WTC11 (cell line): Measurements from ENCODE around the gene PI4KA. TPM values are rescaled to one million over a fixed set of nuclear protein-coding genes. Genes with fewer than 3 reads are reported as not detected.

Source experiments
- ATAC-seq: fragments of 200-7000 bp; cut with Tn5 transposase; 2 replicates; pipeline ENCODE4 v1.10.0; 2021; ENCODE audit warnings: mild to moderate bottlenecking, moderate library complexity
- CTCF ChIA-PET: fragments of 300-600 bp; sonication (Branson Sonifier 250); formaldehyde crosslinking; loops from one replicate; lab custom pipeline; 2021; ENCODE audit warnings: antibody characterized with exemption; lab: Charles Lee
- POLR2A ChIA-PET: fragments of 350-600 bp; sonication (Branson Sonifier 250); formaldehyde crosslinking; loops from one replicate; lab custom pipeline; 2021; ENCODE audit warnings: antibody characterized with exemption; lab: Charles Lee
- DNase-seq: peaks from one replicate; pipeline ENCODE4 v3.0.0; 2021; ENCODE audit warnings: low spot score
- H3K27ac Mint-ChIP-seq: 2 replicates; pipeline ENCODE4 v1.8.0; 2021; ENCODE audit warnings: mixed read lengths
- H3K27me3 Mint-ChIP-seq: 2 replicates; pipeline ENCODE4 v1.8.0; 2021; ENCODE audit warnings: low read depth, mild to moderate bottlenecking, moderate library complexity, mixed read lengths
- H3K36me3 Mint-ChIP-seq: 2 replicates; pipeline ENCODE4 v1.8.0; 2021; ENCODE audit warnings: mixed read lengths
- H3K4me1 Mint-ChIP-seq: 2 replicates; pipeline ENCODE4 v1.8.0; 2022; ENCODE audit warnings: mixed read lengths
- H3K4me3 Mint-ChIP-seq: 2 replicates; pipeline ENCODE4 v1.8.0; 2021; ENCODE audit warnings: mild to moderate bottlenecking, moderate library complexity, mixed read lengths
- H3K9me3 Mint-ChIP-seq: 2 replicates; pipeline ENCODE4 v1.8.0; 2021; ENCODE audit warnings: mixed read lengths
- AFF4 ChIP-seq: sonication (generic); formaldehyde crosslinking; IDR thresholded peaks from 2 replicates; pipeline ENCODE4 v1.8.1; 2023; ENCODE audit warnings: mild to moderate bottlenecking, missing genetic modification reagents, borderline replicate concordance
- AR ChIP-seq: fragments of 250-450 bp; sonication (Bioruptor Pico); IDR thresholded peaks from 2 replicates; pipeline ENCODE4 v1.9.0; 2021; ENCODE audit warnings: mild to moderate bottlenecking
- CBFB ChIP-seq: sonication (generic); formaldehyde crosslinking; IDR thresholded peaks from 2 replicates; pipeline ENCODE4 v1.8.1; 2022; ENCODE audit warnings: mild to moderate bottlenecking, low read depth, missing genetic modification reagents
- CREB1 ChIP-seq: sonication (generic); formaldehyde crosslinking; IDR thresholded peaks from 2 replicates; pipeline ENCODE4 v1.8.0; 2023; ENCODE audit warnings: mild to moderate bottlenecking, missing genetic modification reagents
- CTCF ChIP-seq: fragments of 200-600 bp; IDR thresholded peaks from 2 replicates; pipeline ENCODE4 v1.8.0; 2022; ENCODE audit warnings: antibody characterized with exemption
- E2F5 ChIP-seq: sonication (generic); formaldehyde crosslinking; IDR thresholded peaks from 2 replicates; pipeline ENCODE4 v1.8.1; 2022; ENCODE audit warnings: mild to moderate bottlenecking, moderate library complexity, missing genetic modification reagents
- ELF4 ChIP-seq: sonication (generic); formaldehyde crosslinking; IDR thresholded peaks from 2 replicates; pipeline ENCODE4 v1.8.1; 2022; ENCODE audit warnings: low read depth, mild to moderate bottlenecking, moderate library complexity, missing genetic modification reagents
- IRF2 ChIP-seq: sonication (generic); formaldehyde crosslinking; IDR thresholded peaks from 2 replicates; pipeline ENCODE4 v1.8.0; 2022; ENCODE audit warnings: low read depth, missing genetic modification reagents, borderline replicate concordance
- JUN ChIP-seq: sonication (generic); formaldehyde crosslinking; IDR thresholded peaks from 2 replicates; pipeline ENCODE4 v1.8.0; 2023; ENCODE audit warnings: mild to moderate bottlenecking, missing genetic modification reagents
- NFATC4 ChIP-seq: fragments of 250-450 bp; sonication (Bioruptor Pico); IDR thresholded peaks from 2 replicates; pipeline ENCODE4 v1.9.0; 2021; ENCODE audit warnings: mild to moderate bottlenecking
- NR2C2 ChIP-seq: sonication (generic); formaldehyde crosslinking; IDR thresholded peaks from 2 replicates; pipeline ENCODE4 v1.8.0; 2022; ENCODE audit warnings: mild to moderate bottlenecking, missing genetic modification reagents
- SMAD4 ChIP-seq: sonication (generic); formaldehyde crosslinking; IDR thresholded peaks from 2 replicates; pipeline ENCODE4 v1.8.0; 2022; ENCODE audit warnings: mild to moderate bottlenecking, missing genetic modification reagents
- TCF7 ChIP-seq: sonication (generic); formaldehyde crosslinking; IDR thresholded peaks from 2 replicates; pipeline ENCODE4 v1.8.0; 2022; ENCODE audit warnings: mild to moderate bottlenecking, low read depth, missing genetic modification reagents, moderate library complexity
- TEAD1 ChIP-seq: sonication (generic); formaldehyde crosslinking; IDR thresholded peaks from 2 replicates; pipeline ENCODE4 v1.8.0; 2022; ENCODE audit warnings: mild to moderate bottlenecking, missing genetic modification reagents
- TEAD4 ChIP-seq: sonication (generic); formaldehyde crosslinking; IDR thresholded peaks from 2 replicates; pipeline ENCODE4 v1.8.0; 2022; ENCODE audit warnings: mild to moderate bottlenecking, missing genetic modification reagents
- USF2 ChIP-seq: sonication (generic); formaldehyde crosslinking; IDR thresholded peaks from 2 replicates; pipeline ENCODE4 v1.8.1; 2023; ENCODE audit warnings: mild to moderate bottlenecking, missing genetic modification reagents, moderate library complexity
- ZNF532 ChIP-seq: fragments of 250-450 bp; sonication (Bioruptor Pico); IDR thresholded peaks from 2 replicates; pipeline ENCODE4 v1.9.0; 2021; ENCODE audit warnings: mild to moderate bottlenecking, borderline replicate concordance
- total RNA-seq: library from RNA; stranded (reverse); gene quantifications from 3 replicates; pipeline ENCODE4 v1.2.3, GENCODE V29; 2021
- TF ChIP-seq, protein P1 (sequence below): fragments of 250-450 bp; sonication (Bioruptor Pico); IDR thresholded peaks from 2 replicates; pipeline ENCODE4 v1.9.0; 2021; ENCODE audit warnings: moderate library complexity, mild to moderate bottlenecking, inconsistent platforms, borderline replicate concordance
- TF ChIP-seq, protein P2 (sequence below): sonication (generic); formaldehyde crosslinking; IDR thresholded peaks from 2 replicates; pipeline ENCODE4 v1.8.0; 2023; ENCODE audit warnings: missing genetic modification reagents

The PI4KA gene
- total RNA-seq, 1 experiment from 2014 or later = 45.5 TPM

DNA sequence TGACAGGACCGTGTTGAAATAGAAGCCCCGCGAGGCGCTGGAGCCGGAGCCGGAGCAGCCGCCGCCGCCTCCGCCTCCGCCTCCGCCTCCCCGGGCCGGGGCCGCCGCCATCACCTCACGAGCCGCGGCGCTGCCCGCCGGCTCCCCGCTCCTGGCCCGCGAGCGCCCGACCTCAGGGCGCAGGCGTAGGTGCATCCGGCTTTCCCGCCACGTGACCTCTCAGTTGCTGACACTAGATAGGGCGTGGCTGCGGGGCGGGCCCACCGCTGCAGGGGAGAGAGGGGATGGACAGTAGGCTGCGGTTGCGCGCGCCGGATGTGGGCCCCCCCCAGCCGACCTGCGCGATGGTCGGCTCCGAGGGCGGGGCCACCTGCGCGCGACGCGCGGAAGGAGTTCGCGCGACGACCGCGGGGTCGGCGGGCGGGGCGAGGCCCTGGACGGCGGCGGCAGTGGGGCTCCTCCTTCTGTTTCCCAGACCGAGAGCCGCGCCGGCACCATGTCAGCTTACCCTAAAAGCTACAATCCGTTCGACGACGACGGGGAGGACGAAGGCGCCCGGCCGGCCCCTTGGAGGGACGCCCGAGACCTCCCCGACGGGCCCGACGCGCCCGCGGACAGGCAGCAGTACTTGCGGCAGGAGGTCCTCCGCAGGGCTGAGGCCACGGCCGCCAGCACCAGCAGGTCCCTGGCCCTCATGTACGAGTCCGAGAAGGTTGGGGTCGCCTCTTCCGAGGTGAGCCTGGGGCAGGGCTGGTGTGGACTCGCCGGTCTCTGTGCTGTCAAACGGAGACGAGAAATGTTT lies at the start of gene PI4KA, which contains the start of gene SNAP29 (continued):
- TF ChIP-seq NR2C2 (no peak), USF2 (CRISPR knock-in tag) (no peak), ZNF532 (CRISPR knock-in tag) (no peak)

GRCh38 chr22:20906387-20906767 lies 47.8 kb upstream of the PI4KA start:
- CTCF ChIA-PET = interaction anchor here (1.1 to 2.1 kb wide), 3 partner anchors 11 to 50 kb away, joined by 3 to 8 read pairs (median 5); partner anchors contain the start of gene CRKL
- TF ChIP-seq TEAD4 (CRISPR knock-in tag) = no peak
- TF ChIP-seq CTCF = no peak
- TF ChIP-seq TCF7 (CRISPR knock-in tag) = no peak
- TF ChIP-seq, protein P1, sequence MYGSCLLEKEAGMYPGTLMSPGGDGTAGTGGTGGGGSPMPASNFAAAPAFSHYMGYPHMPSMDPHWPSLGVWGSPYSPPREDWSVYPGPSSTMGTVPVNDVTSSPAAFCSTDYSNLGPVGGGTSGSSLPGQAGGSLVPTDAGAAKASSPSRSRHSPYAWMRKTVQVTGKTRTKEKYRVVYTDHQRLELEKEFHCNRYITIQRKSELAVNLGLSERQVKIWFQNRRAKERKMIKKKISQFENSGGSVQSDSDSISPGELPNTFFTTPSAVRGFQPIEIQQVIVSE = no peak
- TF ChIP-seq SMAD4 (CRISPR knock-in tag) = no peak
- no peak for TF ChIP-seq NFATC4 (CRISPR knock-in tag)
- TF ChIP-seq AFF4 (CRISPR knock-in tag) = no peak
- no peak for TF ChIP-seq E2F5 (CRISPR knock-in tag)
- TF ChIP-seq, protein P2, sequence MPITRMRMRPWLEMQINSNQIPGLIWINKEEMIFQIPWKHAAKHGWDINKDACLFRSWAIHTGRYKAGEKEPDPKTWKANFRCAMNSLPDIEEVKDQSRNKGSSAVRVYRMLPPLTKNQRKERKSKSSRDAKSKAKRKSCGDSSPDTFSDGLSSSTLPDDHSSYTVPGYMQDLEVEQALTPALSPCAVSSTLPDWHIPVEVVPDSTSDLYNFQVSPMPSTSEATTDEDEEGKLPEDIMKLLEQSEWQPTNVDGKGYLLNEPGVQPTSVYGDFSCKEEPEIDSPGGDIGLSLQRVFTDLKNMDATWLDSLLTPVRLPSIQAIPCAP (CRISPR knock-in tag) = no peak
- no peak for TF ChIP-seq IRF2
- TF ChIP-seq CREB1 (CRISPR knock-in tag) = no peak
- no peak for TF ChIP-seq ELF4 (CRISPR knock-in tag)
- no peak for TF ChIP-seq AR (CRISPR knock-in tag)
- TF ChIP-seq CBFB (CRISPR knock-in tag) = no peak
- TF ChIP-seq JUN (CRISPR knock-in tag) = no peak
- TF ChIP-seq TEAD1 (CRISPR knock-in tag) = no peak

More at GRCh38 chr22:20906387-20906767, 47.8 kb upstream of the PI4KA start:
- Mint-ChIP-seq H3K9me3 (no peaks in the 10 kb centered on the region), H3K4me1 (no peaks in the 10 kb centered on the region), H3K27ac (no peak overlapping the region), H3K36me3 (no peaks in the 10 kb centered on the region), H3K27me3 (no peaks in the 10 kb centered on the region; the same call in none of the 2 replicates), H3K4me3 (no peak overlapping the region)
- DNase-seq (no peak), ATAC-seq (no peak)
- POLR2A ChIA-PET = no interaction called here
